ENCODE results near the gene MON2. TPM values are rescaled to one million over a fixed set of nuclear protein-coding genes. Genes with fewer than 3 reads are reported as not detected.
"Not testable (repeated sequence)": the region's sequence is repeated elsewhere in the genome, so short reads cannot be mapped to it uniquely, and the experiment has no call there.

The MON2 gene
- total RNA-seq, 1 donor from 2014 or later = 62.3 TPM

- peaks cover 3% of the 10 kb centered on the region for H3K27me3 Mint-ChIP-seq (ENCODE audit: insufficient read depth, low read depth)
Observed at GRCh38 chr12:62438098-62438692, 28.4 kb upstream of the MON2 start.

GRCh38 chr12:62446754-62447452, 19.7 kb upstream of the MON2 start:
- H3K4me3 Mint-ChIP-seq = no peak overlapping the region
- no peak overlapping the region for H3K4me3 ChIP-seq
- H3K9ac ChIP-seq = no peak overlapping the region
- H3K4me1 ChIP-seq = no peaks in the 10 kb centered on the region
- no peak overlapping the region for H3K4me2 ChIP-seq
- DNase-seq (ENCODE audit: low spot score) = no peak
- no peaks in the 10 kb centered on the region for H3K4me1 Mint-ChIP-seq
- TF ChIP-seq CTCF (IDR thresholded peaks at IDR 0.05) = no peak
- peaks cover 22% of the 10 kb centered on the region for H3K9me3 Mint-ChIP-seq
- H3K79me2 ChIP-seq (ENCODE audit: low read depth) = no peaks in the 10 kb centered on the region
- H3F3A ChIP-seq (ENCODE audit: low read depth) = no peaks in the 10 kb centered on the region
- peaks cover 4% of the 10 kb centered on the region for H3K27me3 ChIP-seq
- H3K9me3 ChIP-seq (ENCODE audit: low read depth) = no peaks in the 10 kb centered on the region
- H3K27ac Mint-ChIP-seq = no peak overlapping the region
- no peaks in the 10 kb centered on the region for H3K36me3 ChIP-seq
- H3K27ac ChIP-seq = no peak overlapping the region
- H3K27me3 Mint-ChIP-seq (ENCODE audit: insufficient read depth, low read depth) = peaks cover 3% of the 10 kb centered on the region
- H4K20me1 ChIP-seq (ENCODE audit: low read depth) = no peaks in the 10 kb centered on the region
- H2AFZ ChIP-seq (replicated peaks) = no peak overlapping the region
- H3K36me3 Mint-ChIP-seq = no peaks in the 10 kb centered on the region

More at GRCh38 chr12:62438098-62438692, 28.4 kb upstream of the MON2 start:
- peaks cover 37% of the 10 kb centered on the region for H3K27me3 ChIP-seq
- no peak overlapping the region for H3K4me2 ChIP-seq
- H3K9me3 ChIP-seq (ENCODE audit: low read depth) = no peaks in the 10 kb centered on the region
- peak; percentile 69 for DNase-seq (ENCODE audit: low spot score)
- H3K4me3 Mint-ChIP-seq = no peak overlapping the region
- no peaks in the 10 kb centered on the region for H4K20me1 ChIP-seq (ENCODE audit: low read depth)
- peaks cover 12% of the 10 kb centered on the region for H3K4me1 ChIP-seq
- H3K4me1 Mint-ChIP-seq = peaks cover 3% of the 10 kb centered on the region
- no peaks in the 10 kb centered on the region for H3K79me2 ChIP-seq (ENCODE audit: low read depth)
- peak overlapping the region; percentile 81 for H2AFZ ChIP-seq (replicated peaks)
- no peak overlapping the region for H3K27ac Mint-ChIP-seq
- TF ChIP-seq EZH2 (IDR thresholded peaks at IDR 0.05) (no peak), EZH2phosphoT487 (IDR thresholded peaks at IDR 0.05) (no peak), CTCF (IDR thresholded peaks at IDR 0.05) (peak; percentile 75)
- H3K4me3 ChIP-seq = no peak overlapping the region
- H3K9ac ChIP-seq = no peak overlapping the region
- H3K36me3 ChIP-seq = no peaks in the 10 kb centered on the region
- peaks cover 2% of the 10 kb centered on the region for H3K36me3 Mint-ChIP-seq
- H3K9me3 Mint-ChIP-seq = peaks cover 20% of the 10 kb centered on the region
- H3F3A ChIP-seq (ENCODE audit: low read depth) = no peaks in the 10 kb centered on the region
- no peak overlapping the region for H3K27ac ChIP-seq

- no peak overlapping the region for H3K27ac ChIP-seq
- H3K27me3 Mint-ChIP-seq (ENCODE audit: insufficient read depth, low read depth) = peaks cover 3% of the 10 kb centered on the region
Observed at GRCh38 chr12:62448436-62448835, 18.2 kb upstream of the MON2 start.

DNA sequence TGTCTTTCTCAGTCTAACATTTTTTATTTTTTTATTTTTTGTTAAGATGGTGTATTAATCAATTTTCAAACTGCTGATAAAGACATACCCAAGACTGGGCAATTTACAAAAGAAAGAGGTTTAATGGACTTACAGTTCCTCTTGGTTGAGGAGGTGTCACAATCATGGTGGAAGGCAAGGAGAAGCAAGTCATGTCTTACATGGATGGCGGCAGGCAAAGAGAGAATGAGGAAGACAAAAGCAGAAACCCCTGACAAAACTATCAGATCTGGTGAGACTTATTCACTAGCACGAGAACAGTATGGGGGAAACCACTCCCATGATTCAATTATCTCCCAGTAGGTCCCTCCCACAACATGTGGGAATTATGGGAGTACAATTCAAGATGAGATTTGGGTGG, 11.2 kb upstream of the MON2 start:
- H3K9me3 Mint-ChIP-seq = peaks cover 12% of the 10 kb centered on the region
- not testable (repeated sequence) for H3K4me1 ChIP-seq; H3K79me2 ChIP-seq (ENCODE audit: low read depth); H3K4me3 Mint-ChIP-seq; H3F3A ChIP-seq (ENCODE audit: low read depth); H3K27me3 Mint-ChIP-seq (ENCODE audit: insufficient read depth, low read depth); H3K27ac Mint-ChIP-seq; H3K9ac ChIP-seq; H3K4me2 ChIP-seq; H2AFZ ChIP-seq (replicated peaks); H3K4me1 Mint-ChIP-seq; H3K36me3 ChIP-seq; H3K9me3 ChIP-seq (ENCODE audit: low read depth); H3K36me3 Mint-ChIP-seq; H4K20me1 ChIP-seq (ENCODE audit: low read depth); H3K27ac ChIP-seq; H3K4me3 ChIP-seq; DNase-seq (ENCODE audit: low spot score); H3K27me3 ChIP-seq

More at GRCh38 chr12:62448436-62448835, 18.2 kb upstream of the MON2 start:
- Histone ChIP-seq H3K9me3 (ENCODE audit: low read depth) (no peaks in the 10 kb centered on the region), H3K27me3 (peaks cover 4% of the 10 kb centered on the region), H3F3A (ENCODE audit: low read depth) (no peaks in the 10 kb centered on the region), H3K36me3 (no peaks in the 10 kb centered on the region), H4K20me1 (ENCODE audit: low read depth) (no peaks in the 10 kb centered on the region), H3K4me1 (no peaks in the 10 kb centered on the region), H3K9ac (no peak overlapping the region), H3K4me2 (no peak overlapping the region), H3K79me2 (ENCODE audit: low read depth) (no peaks in the 10 kb centered on the region), H2AFZ (replicated peaks) (no peak overlapping the region), H3K4me3 (no peak overlapping the region)
- no peaks in the 10 kb centered on the region for H3K36me3 Mint-ChIP-seq
- no peaks in the 10 kb centered on the region for H3K4me1 Mint-ChIP-seq
- peaks cover 13% of the 10 kb centered on the region for H3K9me3 Mint-ChIP-seq
- no peak overlapping the region for H3K27ac Mint-ChIP-seq
- TF ChIP-seq CTCF (IDR thresholded peaks at IDR 0.05) (no peak), EZH2phosphoT487 (IDR thresholded peaks at IDR 0.05) (no peak), EZH2 (IDR thresholded peaks at IDR 0.05) (no peak)
- H3K4me3 Mint-ChIP-seq = no peak overlapping the region
- no peak for DNase-seq (ENCODE audit: low spot score)

Measured in neural progenitor cell (in vitro differentiated cells).